AG04449 (cell line): ENCODE data around the gene GPA33.

Experiments used
- CTCF ChIA-PET: fragments of 350-600 bp; formaldehyde crosslinking; extraction: SDS; loops from one replicate; lab custom pipeline; 2021; ENCODE audit warnings: antibody characterized with exemption; lab: Yijun Ruan, JAX
- POLR2A ChIA-PET: fragments of 400-600, 350-600 bp; formaldehyde crosslinking; extraction: SDS; loops from one replicate; lab custom pipeline; 2020; ENCODE audit warnings: antibody characterized with exemption, inconsistent platforms; lab: Yijun Ruan, JAX
- DNase-seq: peaks from one replicate; pipeline ENCODE4 v3.0.0-alpha.2; 2010; ENCODE audit warnings: low read depth, low spot score
- H3K4me3 ChIP-seq: 2 replicates; pipeline ENCODE4 v1.5.1; 2011; ENCODE audit warnings: low read depth, mild to moderate bottlenecking, control low read depth, low read length
- CTCF ChIP-seq: IDR thresholded peaks from one replicate; pipeline ENCODE4 v1.5.1; 2011; ENCODE audit warnings: mild to moderate bottlenecking, moderate library complexity, low read length, control low read depth, inconsistent platforms; ENCODE audit not compliant: insufficient read depth; ENCODE audit errors: missing control alignments

The GPA33 gene

GRCh38 chr1:167105271-167106118, 15.3 kb upstream of the GPA33 start:
- ChIA-PET POLR2A (no interaction called here), CTCF (interaction anchor here (2.7 kb wide), 1 partner anchor 47 kb away, joined by 7 read pairs; no protein-coding TSS in a partner anchor)
- no peak for TF ChIP-seq CTCF
- H3K4me3 ChIP-seq: no peak overlapping the region
- DNase-seq: no peak

DNA sequence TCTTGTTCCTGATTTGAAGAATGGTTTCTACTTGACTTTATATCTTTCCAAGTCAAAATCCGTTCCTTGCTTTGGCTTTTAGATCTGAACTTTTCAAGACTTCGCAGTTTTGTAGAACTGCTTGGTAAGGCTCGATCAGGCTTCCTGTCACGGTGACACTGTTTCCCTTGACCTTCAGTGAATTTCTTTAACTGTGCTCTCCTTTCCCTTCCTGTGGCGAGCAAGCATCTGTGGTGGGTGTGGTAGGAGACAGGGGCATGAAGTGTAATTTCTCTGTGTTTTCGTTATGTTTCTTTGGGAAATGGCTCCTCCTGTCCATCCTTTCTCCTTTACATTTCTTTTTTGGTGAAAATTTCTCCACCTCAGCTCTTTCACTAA, 14.1 kb upstream of the GPA33 start:
- no peak for DNase-seq
- POLR2A ChIA-PET: no interaction called here
- TF ChIP-seq CTCF: no peak
- CTCF ChIA-PET: interaction anchor here (2.7 kb wide), 1 partner anchor 45 kb away, joined by 7 read pairs; no protein-coding TSS in a partner anchor
- no peak overlapping the region for H3K4me3 ChIP-seq

DNA sequence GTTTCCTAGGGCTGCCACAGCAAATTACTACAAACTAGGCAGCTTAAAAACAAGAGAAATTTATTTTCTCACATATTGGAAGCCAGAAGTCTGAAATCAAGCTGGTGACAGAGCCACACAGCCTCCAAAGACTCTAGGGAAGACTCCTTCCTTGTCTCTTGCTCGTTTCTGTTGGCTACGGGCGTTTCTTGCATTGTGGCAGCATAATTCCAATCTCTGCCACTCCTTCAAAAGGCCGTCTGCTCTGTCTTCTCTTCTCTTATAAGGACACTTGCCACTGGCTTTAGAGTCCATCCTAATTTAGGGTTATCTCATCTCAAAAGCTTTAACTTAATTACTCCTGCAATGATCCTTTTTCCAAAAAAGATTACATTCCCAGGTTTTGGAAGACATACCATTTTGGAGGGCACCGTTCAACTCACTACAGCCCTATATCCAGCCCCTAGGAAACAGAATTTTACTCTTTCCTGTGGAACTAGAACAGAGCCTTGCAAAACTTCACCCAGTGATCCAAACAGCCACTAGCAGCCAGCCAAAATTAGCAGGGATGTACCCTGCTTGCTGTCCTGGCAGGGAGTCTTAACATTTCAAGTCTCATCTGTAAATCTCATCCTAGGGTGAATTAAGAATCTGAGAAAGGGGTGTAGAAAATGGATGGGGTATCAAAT, 12.9 kb upstream of the GPA33 start:
- ChIA-PET POLR2A (no interaction called here), CTCF (no interaction called here)
- TF ChIP-seq CTCF: no peak
- DNase-seq: no peak
- H3K4me3 ChIP-seq: no peak overlapping the region

DNA sequence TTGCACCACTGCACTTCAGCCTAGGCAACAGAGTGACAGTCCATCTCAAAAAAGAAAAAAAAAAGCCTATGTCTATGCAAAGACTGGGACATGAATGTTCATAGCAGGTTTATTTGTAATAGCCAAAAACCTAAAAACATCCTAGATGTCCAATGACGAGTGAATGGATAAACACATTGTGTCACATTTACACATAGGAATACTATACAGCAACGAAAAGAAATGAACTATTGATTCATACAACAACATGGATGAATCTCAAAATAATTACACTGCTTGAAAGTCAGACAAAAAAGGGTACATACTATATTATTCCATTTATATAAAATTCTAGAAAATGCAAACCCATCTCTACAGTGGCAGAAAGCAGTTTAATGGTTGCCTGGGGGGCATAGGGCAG, 11.6 kb upstream of the GPA33 start:
- DNase-seq: no peak
- H3K4me3 ChIP-seq: no peak overlapping the region
- ChIA-PET POLR2A (no interaction called here), CTCF (no interaction called here)
- TF ChIP-seq CTCF: no peak

- ChIA-PET CTCF (no interaction called here), POLR2A (no interaction called here)
- no peak overlapping the region for H3K4me3 ChIP-seq
- no peak for DNase-seq
- TF ChIP-seq CTCF: no peak
These were observed 10.6 kb upstream of the GPA33 start for GRCh38 chr1:167100730-167101129.

- no peak for DNase-seq
- ChIA-PET POLR2A (no interaction called here), CTCF (no interaction called here)
- no peak for TF ChIP-seq CTCF
- no peak overlapping the region for H3K4me3 ChIP-seq
These were observed 9.7 kb upstream of the GPA33 start for GRCh38 chr1:167099851-167100250.
